Gastrocnemius medialis (tissue), 4 donors: ENCODE data around the gene STARD3NL.

ENCODE experiments used
- POLR2A ChIP-seq, 2 donors: fragments of 450-650 bp; IDR thresholded peaks; one replicate each; pipeline ENCODE4 v1.6.1; 2017; ENCODE audit warnings: antibody characterized with exemption in 2 of 2, mild to moderate bottlenecking in 2 of 2, moderate library complexity in 2 of 2
- TF ChIP-seq, protein P1 (sequence below), 5 experiments: fragments of 450-650 bp in 3 of 5; fragments of 200-600 bp in 2 of 5; sonication (generic) in 2 of 5; IDR thresholded peaks in 4 of 5; conservative IDR thresholded peaks in 1 of 5; 1 replicate in 4 of 5; 2 replicates in 1 of 5; pipeline ENCODE4 v1.5.1; 2016 to 2019; ENCODE audit warnings: antibody characterized with exemption in 5 of 5, mild to moderate bottlenecking in 3 of 5, moderate library complexity in 3 of 5

DNA sequence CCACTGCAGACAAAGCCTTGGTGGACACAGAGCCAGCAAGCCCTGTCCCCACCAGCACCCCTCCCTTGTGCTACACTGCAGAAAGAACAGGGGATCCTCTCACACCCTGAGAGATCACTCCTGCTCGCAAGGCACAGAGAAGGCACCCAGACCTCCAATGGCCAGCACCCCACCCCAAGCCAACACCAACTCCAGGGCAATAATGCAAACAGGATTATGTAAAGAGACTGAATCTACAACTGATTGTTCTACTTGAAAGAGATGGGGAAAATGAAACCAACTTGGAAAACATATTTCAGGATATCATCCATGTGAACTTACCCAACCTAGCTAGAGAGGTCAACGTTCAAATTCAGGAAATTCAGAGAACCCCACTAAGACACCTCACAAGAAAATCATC, 26.5 kb upstream of the STARD3NL start:
- TF ChIP-seq, protein P1, sequence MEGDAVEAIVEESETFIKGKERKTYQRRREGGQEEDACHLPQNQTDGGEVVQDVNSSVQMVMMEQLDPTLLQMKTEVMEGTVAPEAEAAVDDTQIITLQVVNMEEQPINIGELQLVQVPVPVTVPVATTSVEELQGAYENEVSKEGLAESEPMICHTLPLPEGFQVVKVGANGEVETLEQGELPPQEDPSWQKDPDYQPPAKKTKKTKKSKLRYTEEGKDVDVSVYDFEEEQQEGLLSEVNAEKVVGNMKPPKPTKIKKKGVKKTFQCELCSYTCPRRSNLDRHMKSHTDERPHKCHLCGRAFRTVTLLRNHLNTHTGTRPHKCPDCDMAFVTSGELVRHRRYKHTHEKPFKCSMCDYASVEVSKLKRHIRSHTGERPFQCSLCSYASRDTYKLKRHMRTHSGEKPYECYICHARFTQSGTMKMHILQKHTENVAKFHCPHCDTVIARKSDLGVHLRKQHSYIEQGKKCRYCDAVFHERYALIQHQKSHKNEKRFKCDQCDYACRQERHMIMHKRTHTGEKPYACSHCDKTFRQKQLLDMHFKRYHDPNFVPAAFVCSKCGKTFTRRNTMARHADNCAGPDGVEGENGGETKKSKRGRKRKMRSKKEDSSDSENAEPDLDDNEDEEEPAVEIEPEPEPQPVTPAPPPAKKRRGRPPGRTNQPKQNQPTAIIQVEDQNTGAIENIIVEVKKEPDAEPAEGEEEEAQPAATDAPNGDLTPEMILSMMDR (IDR thresholded peaks at IDR 0.05 in 4 of 5, conservative IDR thresholded peaks at IDR 0.05 in 1 of 5) = no peak
- TF ChIP-seq POLR2A (IDR thresholded peaks at IDR 0.05) = no peak
